ENCODE data around the gene EP400.

- TF ChIP-seq TAF1 (IDR thresholded peaks at IDR 0.05; ENCODE audit: low read depth, low read length) = no peak
- TF ChIP-seq POLR2A (IDR thresholded peaks at IDR 0.05; ENCODE audit: low read depth, low read length) = no peak
- no peak for TF ChIP-seq SPI1 (IDR thresholded peaks at IDR 0.05; ENCODE audit: low read depth, low read length)
- TF ChIP-seq POLR2AphosphoS5 (IDR thresholded peaks at IDR 0.05; ENCODE audit: low read depth, low read length) = no peak
- no peak for TF ChIP-seq POU2F2 (IDR thresholded peaks at IDR 0.05; ENCODE audit: low read depth, low read length)
Measured at GRCh38 chr12:131915000-131915689, 34.6 kb upstream of the EP400 start.

Data from GM12891 (cell line).